ENCODE measurements around the gene RCAN3.

DNA sequence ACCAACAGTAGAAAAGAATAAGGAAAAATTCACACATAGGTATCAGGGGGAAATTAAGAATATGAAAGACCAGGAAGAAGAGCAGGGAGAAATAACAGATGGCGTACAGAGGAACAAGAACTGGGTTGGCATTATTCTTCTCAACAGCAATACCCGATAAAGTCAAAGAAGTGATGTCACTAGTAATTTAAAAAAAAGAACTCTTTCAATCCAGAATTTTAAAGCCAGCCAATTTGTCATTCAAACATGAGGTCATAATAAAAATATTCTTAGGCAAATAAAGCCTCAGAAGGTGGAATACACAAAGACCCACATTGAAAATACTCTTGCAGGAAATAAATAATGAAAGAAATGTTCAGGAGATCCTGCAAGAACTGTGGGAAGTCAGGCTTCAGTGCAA, 62.1 kb downstream of the RCAN3 start:
- no peak for TF ChIP-seq CTCF (conservative IDR thresholded peaks at IDR 0.05)
- no peak for TF ChIP-seq EZH2 (IDR thresholded peaks at IDR 0.05; ENCODE audit: low read depth)
